ENCODE data around the gene PHYHD1. TPM values are rescaled to one million over a fixed set of nuclear protein-coding genes. Genes with fewer than 3 reads are reported as not detected.

PHYHD1 gene
- total RNA-seq, 1 donor from 2014 or later = 20.3 TPM

GRCh38 chr9:128898382-128898781, 22.4 kb upstream of the PHYHD1 start:
- Histone ChIP-seq H3K9me3 (replicated peaks) (no peaks in the 10 kb centered on the region), H3K36me3 (peaks cover 47% of the 10 kb centered on the region), H3K4me3 (no peak overlapping the region), H3K27me3 (ENCODE audit: low read depth) (no peaks in the 10 kb centered on the region), H3K27ac (replicated peaks) (peak overlapping the region; percentile 82), H3K4me1 (peaks cover 81% of the 10 kb centered on the region)
- DNase-seq = no peak
- no peak for TF ChIP-seq CTCF (IDR thresholded peaks at IDR 0.05; ENCODE audit: borderline replicate concordance)
- intact Hi-C loops (cut with micrococcal nuclease) = no loop called here

- peaks cover 80% of the 10 kb centered on the region for H3K4me1 ChIP-seq
- DNase-seq = no peak
- no peaks in the 10 kb centered on the region for H3K9me3 ChIP-seq (replicated peaks)
- no peaks in the 10 kb centered on the region for H3K27me3 ChIP-seq (ENCODE audit: low read depth)
- no peak for TF ChIP-seq CTCF (IDR thresholded peaks at IDR 0.05; ENCODE audit: borderline replicate concordance)
- peak overlapping the region; percentile 82 for H3K27ac ChIP-seq (replicated peaks)
- intact Hi-C loops (cut with micrococcal nuclease) = no loop called here
- H3K4me3 ChIP-seq = no peak overlapping the region
- H3K36me3 ChIP-seq = peaks cover 41% of the 10 kb centered on the region
Observed at GRCh38 chr9:128898845-128899565, 21.8 kb upstream of the PHYHD1 start.

- H3K27ac ChIP-seq (replicated peaks) = peak overlapping the region; percentile 82
- TF ChIP-seq CTCF (IDR thresholded peaks at IDR 0.05; ENCODE audit: borderline replicate concordance) = no peak
- H3K27me3 ChIP-seq (ENCODE audit: low read depth) = no peaks in the 10 kb centered on the region
- intact Hi-C loops (cut with micrococcal nuclease) = no loop called here
- peaks cover 40% of the 10 kb centered on the region for H3K36me3 ChIP-seq
- peaks cover 81% of the 10 kb centered on the region for H3K4me1 ChIP-seq
- no peak overlapping the region for H3K4me3 ChIP-seq
- no peaks in the 10 kb centered on the region for H3K9me3 ChIP-seq (replicated peaks)
- DNase-seq = no peak
Observed at GRCh38 chr9:128899566-128900322, 21.0 kb upstream of the PHYHD1 start.

GRCh38 chr9:128901379-128901778, 19.4 kb upstream of the PHYHD1 start:
- no peaks in the 10 kb centered on the region for H3K27me3 ChIP-seq (ENCODE audit: low read depth)
- no peak for TF ChIP-seq CTCF (IDR thresholded peaks at IDR 0.05; ENCODE audit: borderline replicate concordance)
- H3K36me3 ChIP-seq = peaks cover 24% of the 10 kb centered on the region
- no peak for DNase-seq
- intact Hi-C loops (cut with micrococcal nuclease) = no loop called here
- peak overlapping the region; percentile 82 for H3K27ac ChIP-seq (replicated peaks)
- H3K4me1 ChIP-seq = peaks cover 75% of the 10 kb centered on the region
- no peaks in the 10 kb centered on the region for H3K9me3 ChIP-seq (replicated peaks)
- no peak overlapping the region for H3K4me3 ChIP-seq

- Histone ChIP-seq H3K4me1 (peaks cover 80% of the 10 kb centered on the region), H3K36me3 (peaks cover 19% of the 10 kb centered on the region), H3K4me3 (no peak overlapping the region), H3K27me3 (ENCODE audit: low read depth) (no peaks in the 10 kb centered on the region), H3K9me3 (replicated peaks) (no peaks in the 10 kb centered on the region), H3K27ac (replicated peaks) (peak overlapping the region; percentile 82)
- TF ChIP-seq CTCF (IDR thresholded peaks at IDR 0.05; ENCODE audit: borderline replicate concordance) = no peak
- DNase-seq = no peak
- intact Hi-C loops (cut with micrococcal nuclease) = no loop called here
Observed at GRCh38 chr9:128901822-128902221, 19.0 kb upstream of the PHYHD1 start.

All from left ventricle myocardium inferior (tissue), 1 donor.